HEK293 (cell line): ENCODE measurements around the gene CSMD2.

Experiments used
- CTCF ChIA-PET: fragments of 350-600 bp; formaldehyde crosslinking; extraction: SDS; loops from one replicate; lab custom pipeline; 2021; ENCODE audit warnings: antibody characterized with exemption; lab: Yijun Ruan, JAX
- POLR2A ChIA-PET: fragments of 300-600 bp; formaldehyde crosslinking; extraction: SDS; loops from one replicate; lab custom pipeline; 2020; ENCODE audit warnings: antibody characterized with exemption, inconsistent platforms; lab: Yijun Ruan, JAX
- H3K27ac ChIP-seq: fragments of 200-500 bp; sonication (Bioruptor generic); 2 replicates; pipeline ENCODE4 v1.5.1; 2014; ENCODE audit warnings: low read depth, low read length, control low read depth, inconsistent platforms; ENCODE audit errors: extremely low read depth
- H3K36me3 ChIP-seq, 2 experiments: fragments of 200-500 bp in 1 of 2; sonication (Bioruptor generic) in 1 of 2; 1 replicate in 1 of 2; 2 replicates in 1 of 2; pipeline ENCODE4 v1.5.1; 2014 to 2017; ENCODE audit warnings: inconsistent platforms in 2 of 2, low read length in 2 of 2; ENCODE audit not compliant: control insufficient read depth in 2 of 2, insufficient read depth in 1 of 2
- H3K4me1 ChIP-seq: fragments of 200-500 bp; sonication (Bioruptor generic); 2 replicates; pipeline ENCODE4 v1.5.1; 2014; ENCODE audit warnings: mild to moderate bottlenecking, low read length, inconsistent platforms; ENCODE audit not compliant: control insufficient read depth, insufficient read depth
- H3K4me3 ChIP-seq: 2 replicates; pipeline ENCODE4 v1.5.1; 2011; ENCODE audit warnings: low read depth, mild to moderate bottlenecking, control low read depth, low read length, moderate library complexity
- H3K9me3 ChIP-seq: fragments of 200-500 bp; sonication (Bioruptor generic); 2 replicates; pipeline ENCODE4 v1.5.1; 2014; ENCODE audit warnings: low read depth, low read length, inconsistent platforms; ENCODE audit not compliant: control insufficient read depth, insufficient read depth
- BCL11A ChIP-seq: fragments of 450-650 bp; formaldehyde crosslinking; IDR thresholded peaks from 2 replicates; pipeline ENCODE4 v1.5.1; 2016; ENCODE audit warnings: low read depth, missing biosample characterization, missing genetic modification characterization
- GLIS2 ChIP-seq: fragments of 450-650 bp; formaldehyde crosslinking; IDR thresholded peaks from 2 replicates; pipeline ENCODE4 v1.5.1; 2016; ENCODE audit warnings: missing biosample characterization, missing genetic modification characterization
- KLF1 ChIP-seq: fragments of 450-650 bp; formaldehyde crosslinking; IDR thresholded peaks from 2 replicates; pipeline ENCODE4 v1.5.1; 2016; ENCODE audit warnings: missing biosample characterization, missing genetic modification characterization
- MYNN ChIP-seq: fragments of 450-650 bp; formaldehyde crosslinking; IDR thresholded peaks from 2 replicates; pipeline ENCODE4 v1.5.1; 2016; ENCODE audit warnings: missing biosample characterization, missing genetic modification characterization, borderline replicate concordance
- SP3 ChIP-seq: fragments of 450-650 bp; formaldehyde crosslinking; IDR thresholded peaks from 2 replicates; pipeline ENCODE4 v1.5.1; 2016; ENCODE audit warnings: missing biosample characterization, missing genetic modification characterization
- YY1 ChIP-seq: fragments of 450-650 bp; formaldehyde crosslinking; IDR thresholded peaks from 2 replicates; pipeline ENCODE4 v1.5.1; 2018; ENCODE audit warnings: missing biosample characterization, missing genetic modification characterization
- ZFP3 ChIP-seq: fragments of 450-650 bp; formaldehyde crosslinking; IDR thresholded peaks from 2 replicates; pipeline ENCODE4 v1.5.1; 2016; ENCODE audit warnings: low read depth, missing biosample characterization, missing genetic modification characterization
- ZFP41 ChIP-seq: fragments of 450-650 bp; formaldehyde crosslinking; IDR thresholded peaks from 2 replicates; pipeline ENCODE4 v1.5.1; 2016; ENCODE audit warnings: missing biosample characterization, missing genetic modification characterization, borderline replicate concordance
- ZNF121 ChIP-seq: fragments of 450-650 bp; formaldehyde crosslinking; IDR thresholded peaks from 2 replicates; pipeline ENCODE4 v1.5.1; 2016; ENCODE audit warnings: missing biosample characterization, missing genetic modification characterization
- ZNF174 ChIP-seq: fragments of 450-650 bp; formaldehyde crosslinking; IDR thresholded peaks from 2 replicates; pipeline ENCODE4 v1.5.0; 2017; ENCODE audit warnings: missing biosample characterization, mild to moderate bottlenecking, missing genetic modification characterization
- ZNF211 ChIP-seq: fragments of 450-650 bp; formaldehyde crosslinking; IDR thresholded peaks from 2 replicates; pipeline ENCODE4 v1.5.1; 2016; ENCODE audit warnings: low read depth, missing biosample characterization, missing genetic modification characterization
- ZNF223 ChIP-seq: fragments of 450-650 bp; formaldehyde crosslinking; IDR thresholded peaks from 2 replicates; pipeline ENCODE4 v1.5.1; 2016; ENCODE audit warnings: missing biosample characterization, missing genetic modification characterization
- ZNF335 ChIP-seq: fragments of 450-650 bp; formaldehyde crosslinking; conservative IDR thresholded peaks from 2 replicates; pipeline ENCODE4 v1.5.1; 2016; ENCODE audit warnings: missing biosample characterization, missing genetic modification characterization
- ZNF366 ChIP-seq: fragments of 450-650 bp; formaldehyde crosslinking; conservative IDR thresholded peaks from 2 replicates; pipeline ENCODE4 v1.5.1; 2016; ENCODE audit warnings: missing biosample characterization, missing genetic modification characterization
- ZNF416 ChIP-seq: fragments of 450-650 bp; formaldehyde crosslinking; IDR thresholded peaks from 2 replicates; pipeline ENCODE4 v1.5.1; 2016; ENCODE audit warnings: missing biosample characterization, missing genetic modification characterization
- ZNF548 ChIP-seq: fragments of 450-650 bp; formaldehyde crosslinking; IDR thresholded peaks from 2 replicates; pipeline ENCODE4 v1.5.1; 2016; ENCODE audit warnings: missing biosample characterization, missing genetic modification characterization
- ZNF626 ChIP-seq: fragments of 450-650 bp; sonication (Bioruptor Pico); formaldehyde crosslinking; IDR thresholded peaks from 2 replicates; pipeline ENCODE4 v1.5.1; 2018; ENCODE audit warnings: missing biosample characterization, missing genetic modification characterization, inconsistent platforms
- ZNF791 ChIP-seq: fragments of 450-650 bp; formaldehyde crosslinking; IDR thresholded peaks from 2 replicates; pipeline ENCODE4 v1.5.1; 2016; ENCODE audit warnings: missing biosample characterization, missing genetic modification characterization
- ZNF792 ChIP-seq: fragments of 450-650 bp; formaldehyde crosslinking; IDR thresholded peaks from 2 replicates; pipeline ENCODE4 v1.5.1; 2016; ENCODE audit warnings: missing biosample characterization, missing genetic modification characterization
- ZNF843 ChIP-seq: fragments of 450-650 bp; formaldehyde crosslinking; IDR thresholded peaks from 2 replicates; pipeline ENCODE4 v1.5.1; 2016; ENCODE audit warnings: missing biosample characterization, missing genetic modification characterization
- ZSCAN23 ChIP-seq: fragments of 450-650 bp; formaldehyde crosslinking; IDR thresholded peaks from 2 replicates; pipeline ENCODE4 v1.5.1; 2016; ENCODE audit warnings: missing biosample characterization, missing genetic modification characterization
- TF ChIP-seq, protein P1 (sequence below): fragments of 450-650 bp; formaldehyde crosslinking; IDR thresholded peaks from 2 replicates; pipeline ENCODE4 v1.5.0; 2017; ENCODE audit warnings: missing biosample characterization, missing genetic modification characterization, borderline replicate concordance
- TF ChIP-seq, protein P2 (sequence below): fragments of 450-650 bp; formaldehyde crosslinking; IDR thresholded peaks from 2 replicates; pipeline ENCODE4 v1.5.1; 2016; ENCODE audit warnings: missing biosample characterization, missing genetic modification characterization
- TF ChIP-seq, protein P3 (sequence below): fragments of 450-650 bp; formaldehyde crosslinking; IDR thresholded peaks from 2 replicates; pipeline ENCODE4 v1.5.1; 2016; ENCODE audit warnings: missing biosample characterization, missing genetic modification characterization
- TF ChIP-seq, protein P4 (sequence below): IDR thresholded peaks from 2 replicates; pipeline ENCODE4 v1.6.1; 2011; ENCODE audit warnings: mild to moderate bottlenecking, low read depth, low read length, borderline replicate concordance

Gene CSMD2

DNA sequence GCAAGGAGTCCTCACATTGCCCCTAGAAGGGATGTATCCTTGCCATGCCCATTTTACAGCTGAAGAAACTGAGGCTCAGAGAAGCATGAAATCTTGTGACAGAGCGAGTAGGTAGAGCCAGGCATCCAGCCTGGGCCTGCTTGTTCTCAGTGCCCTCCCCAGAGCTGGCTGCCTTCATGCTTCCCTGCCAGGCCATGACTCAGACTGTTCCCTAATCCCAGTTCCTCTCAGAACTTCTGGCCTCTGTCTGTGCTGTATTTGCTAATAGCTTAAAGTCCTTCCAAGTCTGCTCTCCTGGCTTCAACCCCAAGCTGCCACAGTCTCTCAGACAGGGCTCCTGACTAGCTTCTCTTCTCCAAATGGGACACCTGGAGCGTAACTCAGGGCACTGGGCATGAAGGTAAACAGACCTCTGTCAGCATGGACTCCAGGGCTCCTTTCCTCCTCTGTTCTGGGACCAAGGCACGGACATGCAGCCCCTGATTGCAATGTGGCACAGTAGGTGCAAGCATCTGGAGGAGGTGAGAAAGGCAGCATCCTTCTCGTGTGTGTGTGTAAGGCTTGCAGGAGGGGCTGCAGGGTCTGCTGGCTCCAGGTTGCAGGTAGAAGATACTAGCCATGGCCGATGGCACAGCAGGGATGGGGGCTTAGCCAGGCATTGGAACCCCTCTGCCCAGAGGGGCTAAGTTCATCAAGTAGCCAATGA lies 178.5 kb downstream of the CSMD2 start (continued):
- TF ChIP-seq YY1 (tag by site-specific recombination) = no peak
- TF ChIP-seq, protein P1, sequence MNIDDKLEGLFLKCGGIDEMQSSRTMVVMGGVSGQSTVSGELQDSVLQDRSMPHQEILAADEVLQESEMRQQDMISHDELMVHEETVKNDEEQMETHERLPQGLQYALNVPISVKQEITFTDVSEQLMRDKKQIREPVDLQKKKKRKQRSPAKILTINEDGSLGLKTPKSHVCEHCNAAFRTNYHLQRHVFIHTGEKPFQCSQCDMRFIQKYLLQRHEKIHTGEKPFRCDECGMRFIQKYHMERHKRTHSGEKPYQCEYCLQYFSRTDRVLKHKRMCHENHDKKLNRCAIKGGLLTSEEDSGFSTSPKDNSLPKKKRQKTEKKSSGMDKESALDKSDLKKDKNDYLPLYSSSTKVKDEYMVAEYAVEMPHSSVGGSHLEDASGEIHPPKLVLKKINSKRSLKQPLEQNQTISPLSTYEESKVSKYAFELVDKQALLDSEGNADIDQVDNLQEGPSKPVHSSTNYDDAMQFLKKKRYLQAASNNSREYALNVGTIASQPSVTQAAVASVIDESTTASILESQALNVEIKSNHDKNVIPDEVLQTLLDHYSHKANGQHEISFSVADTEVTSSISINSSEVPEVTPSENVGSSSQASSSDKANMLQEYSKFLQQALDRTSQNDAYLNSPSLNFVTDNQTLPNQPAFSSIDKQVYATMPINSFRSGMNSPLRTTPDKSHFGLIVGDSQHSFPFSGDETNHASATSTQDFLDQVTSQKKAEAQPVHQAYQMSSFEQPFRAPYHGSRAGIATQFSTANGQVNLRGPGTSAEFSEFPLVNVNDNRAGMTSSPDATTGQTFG (tag by site-specific recombination) = no peak
- no peak for TF ChIP-seq MYNN (tag by site-specific recombination)
- no peak for TF ChIP-seq ZNF366 (tag by site-specific recombination)
- no peak for TF ChIP-seq ZFP41
- TF ChIP-seq ZNF626 (tag by site-specific recombination) = no peak
- TF ChIP-seq ZNF843 (tag by site-specific recombination) = no peak
- TF ChIP-seq KLF1 = no peak
- TF ChIP-seq ZNF211 = no peak
- TF ChIP-seq ZNF223 (tag by site-specific recombination) = no peak
- no peak for TF ChIP-seq ZFP3 (tag by site-specific recombination)
- TF ChIP-seq ZNF416 (tag by site-specific recombination) = no peak

DNA sequence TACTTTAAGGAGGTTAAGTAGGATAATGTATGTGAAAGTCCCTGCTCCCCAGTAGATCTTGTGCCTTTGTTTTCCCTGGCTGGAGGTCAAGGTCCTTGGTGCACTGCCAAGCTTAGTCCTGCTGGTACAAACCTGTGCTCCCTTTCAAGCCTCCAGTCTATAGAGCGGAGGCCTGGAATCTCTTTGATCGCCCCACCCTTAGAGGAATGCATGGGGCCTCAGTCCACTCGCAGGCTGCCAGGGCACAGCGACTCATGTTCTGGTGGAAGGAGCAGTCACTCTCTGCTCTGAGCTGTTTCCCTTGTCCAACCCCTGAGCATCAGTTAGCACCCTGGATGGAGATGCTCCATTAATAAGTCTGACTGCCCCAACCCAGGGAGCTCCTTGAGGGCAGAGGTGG lies 179.4 kb downstream of the CSMD2 start:
- POLR2A ChIA-PET = no interaction called here
- no peak for TF ChIP-seq ZNF174
- no peak for TF ChIP-seq ZNF791
- TF ChIP-seq ZNF121 (tag by site-specific recombination) = no peak
- TF ChIP-seq, protein P2, sequence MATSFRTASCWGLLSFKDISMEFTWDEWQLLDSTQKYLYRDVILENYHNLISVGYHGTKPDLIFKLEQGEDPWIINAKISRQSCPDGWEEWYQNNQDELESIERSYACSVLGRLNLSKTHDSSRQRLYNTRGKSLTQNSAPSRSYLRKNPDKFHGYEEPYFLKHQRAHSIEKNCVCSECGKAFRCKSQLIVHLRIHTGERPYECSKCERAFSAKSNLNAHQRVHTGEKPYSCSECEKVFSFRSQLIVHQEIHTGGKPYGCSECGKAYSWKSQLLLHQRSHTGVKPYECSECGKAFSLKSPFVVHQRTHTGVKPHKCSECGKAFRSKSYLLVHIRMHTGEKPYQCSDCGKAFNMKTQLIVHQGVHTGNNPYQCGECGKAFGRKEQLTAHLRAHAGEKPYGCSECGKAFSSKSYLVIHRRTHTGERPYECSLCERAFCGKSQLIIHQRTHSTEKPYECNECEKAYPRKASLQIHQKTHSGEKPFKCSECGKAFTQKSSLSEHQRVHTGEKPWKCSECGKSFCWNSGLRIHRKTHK (tag by site-specific recombination) = no peak
- TF ChIP-seq, protein P3, sequence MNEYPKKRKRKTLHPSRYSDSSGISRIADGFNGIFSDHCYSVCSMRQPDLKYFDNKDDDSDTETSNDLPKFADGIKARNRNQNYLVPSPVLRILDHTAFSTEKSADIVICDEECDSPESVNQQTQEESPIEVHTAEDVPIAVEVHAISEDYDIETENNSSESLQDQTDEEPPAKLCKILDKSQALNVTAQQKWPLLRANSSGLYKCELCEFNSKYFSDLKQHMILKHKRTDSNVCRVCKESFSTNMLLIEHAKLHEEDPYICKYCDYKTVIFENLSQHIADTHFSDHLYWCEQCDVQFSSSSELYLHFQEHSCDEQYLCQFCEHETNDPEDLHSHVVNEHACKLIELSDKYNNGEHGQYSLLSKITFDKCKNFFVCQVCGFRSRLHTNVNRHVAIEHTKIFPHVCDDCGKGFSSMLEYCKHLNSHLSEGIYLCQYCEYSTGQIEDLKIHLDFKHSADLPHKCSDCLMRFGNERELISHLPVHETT (tag by site-specific recombination) = no peak
- TF ChIP-seq GLIS2 (tag by site-specific recombination) = no peak
- no peak for TF ChIP-seq ZSCAN23 (tag by site-specific recombination)
- TF ChIP-seq ZNF548 = no peak
- TF ChIP-seq ZNF792 (tag by site-specific recombination) = no peak
- no peak for TF ChIP-seq SP3
- TF ChIP-seq ZNF843 (tag by site-specific recombination) = no peak
- no peak for TF ChIP-seq ZNF335 (tag by site-specific recombination)
- TF ChIP-seq, protein P4, sequence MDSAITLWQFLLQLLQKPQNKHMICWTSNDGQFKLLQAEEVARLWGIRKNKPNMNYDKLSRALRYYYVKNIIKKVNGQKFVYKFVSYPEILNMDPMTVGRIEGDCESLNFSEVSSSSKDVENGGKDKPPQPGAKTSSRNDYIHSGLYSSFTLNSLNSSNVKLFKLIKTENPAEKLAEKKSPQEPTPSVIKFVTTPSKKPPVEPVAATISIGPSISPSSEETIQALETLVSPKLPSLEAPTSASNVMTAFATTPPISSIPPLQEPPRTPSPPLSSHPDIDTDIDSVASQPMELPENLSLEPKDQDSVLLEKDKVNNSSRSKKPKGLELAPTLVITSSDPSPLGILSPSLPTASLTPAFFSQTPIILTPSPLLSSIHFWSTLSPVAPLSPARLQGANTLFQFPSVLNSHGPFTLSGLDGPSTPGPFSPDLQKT = no peak
- no peak for TF ChIP-seq BCL11A (tag by site-specific recombination)
- Histone ChIP-seq H3K9me3 (no peaks in the 10 kb centered on the region), H3K4me1 (no peaks in the 10 kb centered on the region), H3K36me3 (no peaks in the 10 kb centered on the region), H3K27ac (no peak overlapping the region), H3K4me3 (no peak overlapping the region)
- CTCF ChIA-PET = interaction anchor here (0.5 kb wide), 1 partner anchor 352 kb away, joined by 3 read pairs; no protein-coding TSS in a partner anchor
